ENCODE data around the gene PNLIPRP2. TPM values are rescaled to one million over a fixed set of nuclear protein-coding genes. Genes with fewer than 3 reads are reported as not detected.

The PNLIPRP2 gene
- total RNA-seq, 2 experiments from 2014 or later = not detected

DNA sequence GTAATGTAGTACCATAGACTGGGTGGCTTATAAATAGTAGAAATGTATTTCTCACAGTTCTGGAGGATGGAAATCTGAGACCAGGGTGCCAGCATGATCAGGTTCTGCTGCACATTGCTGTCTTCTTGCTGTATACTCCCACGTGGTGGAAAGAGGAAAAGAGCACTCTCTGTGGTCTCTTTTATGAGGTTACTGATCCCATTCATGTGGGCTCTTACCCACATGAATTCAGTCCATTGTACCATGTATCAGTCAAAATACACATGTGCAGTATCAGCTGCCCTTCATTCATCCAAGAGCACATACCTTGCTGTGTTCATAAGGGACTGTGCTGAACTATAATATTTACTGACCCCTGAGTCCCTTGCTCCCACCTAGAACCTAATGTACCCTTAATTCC, 17.1 kb downstream of the PNLIPRP2 start:
- no peaks in the 10 kb centered on the region for H3K36me3 Mint-ChIP-seq (ENCODE audit: low read depth)
- no peak overlapping the region for H3K27ac Mint-ChIP-seq
- intact Hi-C loops (cut with micrococcal nuclease) = no loop called here
- H3K9me3 Mint-ChIP-seq = peaks cover 3% of the 10 kb centered on the region
- no peak overlapping the region for H3K4me3 Mint-ChIP-seq
- CTCF ChIA-PET = no interaction called here
- H3K27me3 Mint-ChIP-seq (ENCODE audit: low read depth) = peaks cover 34% of the 10 kb centered on the region
- H3K4me1 Mint-ChIP-seq (ENCODE audit: low read depth) = no peaks in the 10 kb centered on the region
- DNase-seq = no peak

DNA sequence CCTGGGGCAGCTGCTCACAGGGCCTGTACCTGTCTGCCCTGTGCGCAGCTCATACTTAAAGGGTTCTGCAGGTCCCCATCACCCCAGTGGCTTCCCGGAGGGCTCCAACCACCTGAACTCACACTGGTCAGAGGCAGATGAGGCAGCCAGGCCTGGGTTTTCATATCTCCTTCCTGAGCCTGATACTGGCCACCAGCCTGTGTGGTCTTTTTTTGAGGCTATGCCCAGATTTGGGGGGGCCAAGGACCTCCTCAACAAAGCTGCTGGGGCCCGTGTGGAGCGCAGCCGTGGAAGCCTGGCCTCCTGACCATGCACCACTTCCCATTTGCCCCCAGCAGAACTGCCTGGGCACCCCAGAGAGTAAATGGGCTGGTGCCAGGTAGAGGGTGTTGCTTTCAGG, 25.7 kb downstream of the PNLIPRP2 start:
- peaks cover 8% of the 10 kb centered on the region for H3K9me3 Mint-ChIP-seq
- no peak overlapping the region for H3K4me3 Mint-ChIP-seq
- H3K27ac Mint-ChIP-seq = no peak overlapping the region
- peaks cover 36% of the 10 kb centered on the region for H3K27me3 Mint-ChIP-seq (ENCODE audit: low read depth)
- CTCF ChIA-PET = interaction anchor here (1.1 kb wide), 1 partner anchor 36 kb away, joined by 3 read pairs; no protein-coding TSS in a partner anchor
- DNase-seq = no peak
- no peaks in the 10 kb centered on the region for H3K36me3 Mint-ChIP-seq (ENCODE audit: low read depth)
- intact Hi-C loops (cut with micrococcal nuclease) = no loop called here
- no peaks in the 10 kb centered on the region for H3K4me1 Mint-ChIP-seq (ENCODE audit: low read depth)

GRCh38 chr10:116648903-116649302, 28.1 kb downstream of the PNLIPRP2 start:
- Mint-ChIP-seq H3K9me3 (peaks cover 8% of the 10 kb centered on the region), H3K27ac (no peak overlapping the region), H3K27me3 (ENCODE audit: low read depth) (peaks cover 31% of the 10 kb centered on the region), H3K4me3 (no peak overlapping the region), H3K4me1 (ENCODE audit: low read depth) (no peaks in the 10 kb centered on the region), H3K36me3 (ENCODE audit: low read depth) (no peaks in the 10 kb centered on the region)
- no peak for DNase-seq
- CTCF ChIA-PET = interaction anchor here (0.6 kb wide), 1 partner anchor 17 kb away, joined by 3 read pairs; no protein-coding TSS in a partner anchor
- intact Hi-C loops (cut with micrococcal nuclease) = no loop called here

- no peak for DNase-seq
- H3K4me1 Mint-ChIP-seq (ENCODE audit: low read depth) = no peaks in the 10 kb centered on the region
- no peak overlapping the region for H3K27ac Mint-ChIP-seq
- peaks cover 39% of the 10 kb centered on the region for H3K27me3 Mint-ChIP-seq (ENCODE audit: low read depth)
- H3K4me3 Mint-ChIP-seq = no peak overlapping the region
- intact Hi-C loops (cut with micrococcal nuclease) = no loop called here
- peaks cover 8% of the 10 kb centered on the region for H3K9me3 Mint-ChIP-seq
- no peaks in the 10 kb centered on the region for H3K36me3 Mint-ChIP-seq (ENCODE audit: low read depth)
- CTCF ChIA-PET = no interaction called here
Measured at GRCh38 chr10:116653885-116654284, 33.1 kb downstream of the PNLIPRP2 start.

DNA sequence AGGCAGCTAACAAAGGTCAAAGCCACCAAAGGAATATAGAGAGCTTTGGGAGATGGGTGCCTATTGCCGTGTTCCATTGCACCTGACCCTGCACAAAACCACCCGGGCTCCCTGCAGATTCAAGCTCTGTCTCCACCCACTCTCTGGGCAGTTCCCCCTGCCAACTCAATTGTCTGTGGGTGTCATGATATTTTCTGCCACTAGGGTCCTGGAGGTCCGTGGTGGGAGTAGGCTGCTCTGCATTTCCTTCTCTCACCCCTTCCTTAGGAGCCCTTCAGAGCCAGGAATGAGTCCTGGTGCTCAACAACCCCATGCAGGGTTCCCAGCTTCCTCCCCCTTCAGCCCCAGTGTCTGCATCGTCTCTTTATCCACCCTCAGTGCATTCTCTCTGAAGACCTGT, 34.1 kb downstream of the PNLIPRP2 start:
- peaks cover 39% of the 10 kb centered on the region for H3K27me3 Mint-ChIP-seq (ENCODE audit: low read depth)
- H3K36me3 Mint-ChIP-seq (ENCODE audit: low read depth) = no peaks in the 10 kb centered on the region
- peaks cover 3% of the 10 kb centered on the region for H3K9me3 Mint-ChIP-seq
- intact Hi-C loops (cut with micrococcal nuclease) = no loop called here
- H3K27ac Mint-ChIP-seq = no peak overlapping the region
- DNase-seq = no peak
- H3K4me1 Mint-ChIP-seq (ENCODE audit: low read depth) = no peaks in the 10 kb centered on the region
- CTCF ChIA-PET = interaction anchor here (1.2 kb wide), 1 partner anchor 9 kb away, joined by 3 read pairs; no protein-coding TSS in a partner anchor
- no peak overlapping the region for H3K4me3 Mint-ChIP-seq

- DNase-seq = no peak
- Mint-ChIP-seq H3K9me3 (no peaks in the 10 kb centered on the region), H3K27me3 (ENCODE audit: low read depth) (peaks cover 39% of the 10 kb centered on the region), H3K4me1 (ENCODE audit: low read depth) (no peaks in the 10 kb centered on the region), H3K27ac (no peak overlapping the region), H3K36me3 (ENCODE audit: low read depth) (no peaks in the 10 kb centered on the region), H3K4me3 (no peak overlapping the region)
- CTCF ChIA-PET = interaction anchor here (1.2 kb wide), 1 partner anchor 8 kb away, joined by 3 read pairs; no protein-coding TSS in a partner anchor
- intact Hi-C loops (cut with micrococcal nuclease) = no loop called here
Measured at GRCh38 chr10:116655568-116655967, 34.8 kb downstream of the PNLIPRP2 start.

GRCh38 chr10:116656044-116656443, 35.3 kb downstream of the PNLIPRP2 start:
- H3K27ac Mint-ChIP-seq = no peak overlapping the region
- no peaks in the 10 kb centered on the region for H3K36me3 Mint-ChIP-seq (ENCODE audit: low read depth)
- no peaks in the 10 kb centered on the region for H3K4me1 Mint-ChIP-seq (ENCODE audit: low read depth)
- intact Hi-C loops (cut with micrococcal nuclease) = no loop called here
- peaks cover 38% of the 10 kb centered on the region for H3K27me3 Mint-ChIP-seq (ENCODE audit: low read depth)
- H3K4me3 Mint-ChIP-seq = no peak overlapping the region
- no peaks in the 10 kb centered on the region for H3K9me3 Mint-ChIP-seq
- CTCF ChIA-PET = interaction anchor here (1.2 kb wide), 1 partner anchor 8 kb away, joined by 3 read pairs; no protein-coding TSS in a partner anchor
- DNase-seq = no peak

DNA sequence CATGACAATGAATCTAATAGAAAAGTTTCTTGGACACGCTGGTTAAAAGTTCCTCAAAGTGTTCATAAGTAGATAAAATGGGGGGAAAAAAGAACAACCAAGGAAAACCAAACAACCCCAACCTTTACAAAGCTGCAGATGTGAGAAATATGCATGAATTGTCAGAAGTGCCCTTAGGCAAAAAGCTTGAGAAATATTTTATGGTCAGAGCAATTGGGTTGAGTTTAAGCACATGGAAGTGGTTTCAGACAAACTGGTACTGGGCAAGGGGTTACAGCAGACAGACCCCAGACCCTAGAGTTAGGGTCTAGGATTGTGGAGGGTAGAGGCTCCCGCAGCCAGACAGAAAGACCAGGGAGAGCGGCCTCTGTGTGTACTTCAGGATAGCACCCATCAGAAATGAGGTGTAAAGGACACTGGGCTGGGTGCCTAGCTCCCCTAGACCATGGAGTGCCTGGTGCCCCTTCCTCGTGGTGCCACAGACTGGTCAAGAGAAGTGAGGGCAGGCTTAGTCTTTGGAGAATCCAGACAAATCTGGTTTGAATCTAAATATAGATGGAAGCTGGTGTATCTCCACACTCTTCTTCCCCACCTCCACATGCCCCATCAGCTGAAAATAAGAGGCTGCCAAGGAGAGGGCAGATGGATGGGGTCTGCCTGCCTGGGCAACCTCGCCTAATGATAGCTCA, 37.3 kb downstream of the PNLIPRP2 start:
- intact Hi-C loops (cut with micrococcal nuclease) = no loop called here
- H3K4me1 Mint-ChIP-seq (ENCODE audit: low read depth) = no peaks in the 10 kb centered on the region
- CTCF ChIA-PET = interaction anchor here (0.6 kb wide), 1 partner anchor 8 kb away, joined by 6 read pairs; no protein-coding TSS in a partner anchor
- no peak overlapping the region for H3K4me3 Mint-ChIP-seq
- H3K9me3 Mint-ChIP-seq = no peaks in the 10 kb centered on the region
- H3K27me3 Mint-ChIP-seq (ENCODE audit: low read depth) = peaks cover 35% of the 10 kb centered on the region
- no peaks in the 10 kb centered on the region for H3K36me3 Mint-ChIP-seq (ENCODE audit: low read depth)
- no peak overlapping the region for H3K27ac Mint-ChIP-seq
- no peak for DNase-seq

GRCh38 chr10:116659049-116659670, 38.4 kb downstream of the PNLIPRP2 start:
- CTCF ChIA-PET = no interaction called here
- Mint-ChIP-seq H3K27me3 (ENCODE audit: low read depth) (peaks cover 31% of the 10 kb centered on the region), H3K9me3 (no peaks in the 10 kb centered on the region), H3K27ac (no peak overlapping the region), H3K4me1 (ENCODE audit: low read depth) (no peaks in the 10 kb centered on the region), H3K36me3 (ENCODE audit: low read depth) (no peaks in the 10 kb centered on the region), H3K4me3 (no peak overlapping the region)
- no peak for DNase-seq
- intact Hi-C loops (cut with micrococcal nuclease) = no loop called here

DNA sequence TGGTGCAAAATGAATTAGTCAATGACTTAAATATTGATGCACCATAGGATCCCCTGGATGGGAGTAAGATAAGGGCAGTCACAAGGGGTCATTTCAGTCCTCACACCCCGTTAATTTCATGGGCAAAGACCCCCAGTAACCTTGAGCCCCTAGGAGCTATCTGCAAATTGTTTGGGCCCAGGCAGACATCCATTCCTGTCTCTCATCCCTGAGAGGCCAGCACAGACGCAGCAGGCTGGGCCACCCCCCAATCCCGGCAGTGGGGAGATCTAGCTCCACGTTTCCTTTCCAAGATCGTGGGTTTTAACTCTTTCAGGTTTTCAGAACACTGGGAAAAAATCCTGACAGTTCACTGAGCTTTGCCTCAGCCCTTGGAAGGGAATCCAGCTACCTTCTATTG, 40.1 kb downstream of the PNLIPRP2 start:
- Mint-ChIP-seq H3K9me3 (no peaks in the 10 kb centered on the region), H3K4me3 (no peak overlapping the region), H3K36me3 (ENCODE audit: low read depth) (no peaks in the 10 kb centered on the region), H3K27me3 (ENCODE audit: low read depth) (peaks cover 22% of the 10 kb centered on the region), H3K4me1 (ENCODE audit: low read depth) (no peaks in the 10 kb centered on the region), H3K27ac (no peak overlapping the region)
- no peak for DNase-seq
- intact Hi-C loops (cut with micrococcal nuclease) = no loop called here
- CTCF ChIA-PET = interaction anchor here (0.6 kb wide), 1 partner anchor 1937 kb away, joined by 4 read pairs; no protein-coding TSS in a partner anchor

DNA sequence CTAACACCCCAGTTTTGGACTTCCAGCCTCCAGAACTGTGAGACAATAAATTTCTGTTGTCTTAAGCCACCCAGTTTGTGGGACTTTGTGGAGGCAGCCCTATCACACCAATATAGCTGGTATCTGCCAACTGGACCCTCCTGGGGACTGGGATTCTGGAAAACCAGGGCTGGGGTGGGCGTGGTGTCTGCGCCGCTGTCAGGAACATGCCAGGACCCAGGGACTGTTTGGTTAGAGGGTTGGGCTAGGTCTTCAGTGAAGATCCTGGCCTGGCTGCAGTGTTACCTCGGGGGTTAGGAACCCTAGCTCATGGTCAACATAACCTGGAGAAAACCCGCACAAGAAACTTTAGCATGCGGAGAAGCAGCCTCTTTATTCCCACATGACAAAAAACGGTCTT, 42.6 kb downstream of the PNLIPRP2 start:
- Mint-ChIP-seq H3K36me3 (ENCODE audit: low read depth) (no peaks in the 10 kb centered on the region), H3K27me3 (ENCODE audit: low read depth) (peaks cover 12% of the 10 kb centered on the region), H3K27ac (no peak overlapping the region), H3K4me3 (no peak overlapping the region), H3K4me1 (ENCODE audit: low read depth) (no peaks in the 10 kb centered on the region), H3K9me3 (no peaks in the 10 kb centered on the region)
- CTCF ChIA-PET = interaction anchor here (1.0 to 1.2 kb wide), 2 partner anchors 8 to 13 kb away, joined by 3 read pairs; no protein-coding TSS in a partner anchor
- no peak for DNase-seq
- intact Hi-C loops (cut with micrococcal nuclease) = no loop called here

DNA sequence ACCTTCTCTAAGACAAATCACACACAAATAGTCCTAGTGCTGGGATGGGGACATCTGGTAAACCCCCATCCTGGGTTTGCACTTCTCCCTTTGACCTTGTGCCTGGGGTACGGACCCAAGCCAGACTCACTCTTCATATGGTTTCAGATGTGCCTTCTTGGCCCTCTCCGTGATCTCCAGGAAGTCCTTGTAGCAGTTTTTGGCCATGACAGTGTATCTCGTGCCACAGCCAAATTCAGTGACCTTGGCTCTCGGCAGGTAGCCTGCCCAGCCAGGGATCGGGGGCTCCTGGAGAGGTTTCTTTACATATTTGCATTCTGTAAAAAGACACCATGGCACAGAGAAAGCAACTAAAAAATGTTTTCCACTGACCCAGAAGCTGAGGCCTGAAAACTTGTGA, 43.9 kb downstream of the PNLIPRP2 start:
- H3K4me1 Mint-ChIP-seq (ENCODE audit: low read depth) = no peaks in the 10 kb centered on the region
- peaks cover 14% of the 10 kb centered on the region for H3K27me3 Mint-ChIP-seq (ENCODE audit: low read depth)
- H3K36me3 Mint-ChIP-seq (ENCODE audit: low read depth) = no peaks in the 10 kb centered on the region
- no peak overlapping the region for H3K27ac Mint-ChIP-seq
- H3K4me3 Mint-ChIP-seq = no peak overlapping the region
- CTCF ChIA-PET = interaction anchor here (1.0 kb wide), 1 partner anchor 9 kb away, joined by 3 read pairs; no protein-coding TSS in a partner anchor
- H3K9me3 Mint-ChIP-seq = no peaks in the 10 kb centered on the region
- no peak for DNase-seq
- intact Hi-C loops (cut with micrococcal nuclease) = no loop called here
